Common myeloid progenitor, CD34-positive (primary cell): ENCODE results near the gene DNAL1.

ENCODE experiments used
- CTCF ChIA-PET: fragments of 350-600 bp; sonication (Branson Sonifier 250); formaldehyde crosslinking; loops from one replicate; lab custom pipeline; 2021; ENCODE audit warnings: antibody characterized with exemption; lab: Charles Lee
- POLR2A ChIA-PET: fragments of 350-600 bp; sonication (Branson Sonifier 250); formaldehyde crosslinking; loops from one replicate; lab custom pipeline; 2021; ENCODE audit warnings: antibody characterized with exemption; lab: Charles Lee
- DNase-seq, 3 donors: peaks; one replicate each; pipeline versions ENCODE4 v3.0.0 to v3.0.0-alpha.2; 2013
- H3K27ac ChIP-seq, 2 experiments: 1 replicate in 1 of 2; 2 replicates in 1 of 2; pipeline ENCODE4 v1.7.0; 2013; ENCODE audit warnings: inconsistent platforms in 2 of 2, low read length in 2 of 2, mild to moderate bottlenecking in 2 of 2, low read depth in 1 of 2, moderate library complexity in 1 of 2; ENCODE audit not compliant: severe bottlenecking in 2 of 2, insufficient read depth in 1 of 2, poor library complexity in 1 of 2
- H3K27me3 ChIP-seq, 5 experiments: replicated peaks in 2 of 5; 1 replicate in 3 of 5; 2 replicates in 2 of 5; pipeline versions ENCODE4 v1.6.1 to v1.7.0; 2013; ENCODE audit warnings: low read length in 4 of 5, mild to moderate bottlenecking in 2 of 5, moderate library complexity in 2 of 5, inconsistent platforms in 1 of 5; ENCODE audit not compliant: insufficient read depth in 5 of 5, control insufficient read depth in 4 of 5
- H3K36me3 ChIP-seq, 4 experiments: 1 replicate in 2 of 4; 2 replicates in 2 of 4; pipeline versions ENCODE4 v1.6.1 to v1.7.0; 2013; ENCODE audit warnings: low read length in 3 of 4, control low read depth in 1 of 4, mild to moderate bottlenecking in 1 of 4; ENCODE audit not compliant: control insufficient read depth in 4 of 4, insufficient read depth in 4 of 4
- H3K4me1 ChIP-seq, 4 experiments: 1 replicate in 3 of 4; 2 replicates in 1 of 4; pipeline versions ENCODE4 v1.6.1 to v1.7.1; 2013; ENCODE audit warnings: low read length in 3 of 4, mild to moderate bottlenecking in 3 of 4, control low read depth in 1 of 4, inconsistent platforms in 1 of 4, moderate library complexity in 1 of 4; ENCODE audit not compliant: control insufficient read depth in 4 of 4, insufficient read depth in 4 of 4; ENCODE audit errors: control extremely low read depth in 1 of 4
- H3K4me3 ChIP-seq, 7 experiments: 1 replicate in 4 of 7; 2 replicates in 3 of 7; pipeline versions ENCODE4 v1.5.1 to v1.7.0; 2013; ENCODE audit warnings: mild to moderate bottlenecking in 7 of 7, low read length in 6 of 7, moderate library complexity in 6 of 7, inconsistent platforms in 2 of 7, low read depth in 2 of 7, control low read depth in 1 of 7; ENCODE audit not compliant: insufficient read depth in 4 of 7, control insufficient read depth in 1 of 7; ENCODE audit errors: extremely low read depth in 1 of 7
- H3K9me3 ChIP-seq, 5 experiments: 1 replicate in 4 of 5; 2 replicates in 1 of 5; pipeline versions ENCODE4 v1.6.1 to v1.7.1; 2013; ENCODE audit warnings: low read length in 4 of 5, mild to moderate bottlenecking in 2 of 5, inconsistent platforms in 1 of 5, low read depth in 1 of 5, moderate library complexity in 1 of 5; ENCODE audit not compliant: control insufficient read depth in 4 of 5, insufficient read depth in 2 of 5; ENCODE audit errors: control extremely low read depth in 1 of 5
- WGBS: methylation state at CpG from one replicate; pipeline ENCODE4 v1.1.5; 2013; ENCODE audit not compliant: insufficient coverage; 5-methylcytosine and 5-hydroxymethylcytosine counted together

The DNAL1 gene

DNA sequence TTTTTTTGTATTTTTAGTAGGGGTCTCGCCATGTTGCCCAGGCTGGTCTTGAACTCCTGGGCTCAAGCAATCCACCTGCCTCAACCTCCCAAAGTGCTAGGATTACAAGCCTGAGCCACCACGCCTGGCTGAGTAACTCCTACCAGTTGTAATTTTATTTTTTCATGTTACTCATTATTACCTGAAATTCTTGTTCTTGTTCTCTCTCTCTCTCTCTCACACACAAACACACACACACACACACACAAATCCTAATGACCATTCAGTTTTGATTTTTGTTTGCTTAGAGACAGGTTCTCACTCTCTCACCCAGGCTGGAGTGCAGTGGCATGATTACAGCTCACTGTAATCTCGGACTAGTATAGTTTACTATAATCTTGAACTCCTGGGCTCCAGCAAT, 30.2 kb downstream of the DNAL1 start:
- Histone ChIP-seq H3K4me1 (no peaks in the 10 kb centered on the region), H3K36me3 (peaks cover 0 to 2% (median 0%) of the 10 kb centered on the region in 4 experiments), H3K4me3 (no peak overlapping the region), H3K9me3 (no peaks in the 10 kb centered on the region), H3K27me3 (no peaks in the 10 kb centered on the region), H3K27ac (no peak overlapping the region)
- CTCF ChIA-PET: interaction anchor here (0.9 kb wide), 1 partner anchor 45 kb away, joined by 3 read pairs; no protein-coding TSS in a partner anchor
- DNase-seq: no peak
- POLR2A ChIA-PET: interaction anchor here (0.6 kb wide), 1 partner anchor 10 kb away, joined by 8 read pairs; no protein-coding TSS in a partner anchor
- WGBS: 100% methylated on average over 2 of the region's 3 CpGs

DNA sequence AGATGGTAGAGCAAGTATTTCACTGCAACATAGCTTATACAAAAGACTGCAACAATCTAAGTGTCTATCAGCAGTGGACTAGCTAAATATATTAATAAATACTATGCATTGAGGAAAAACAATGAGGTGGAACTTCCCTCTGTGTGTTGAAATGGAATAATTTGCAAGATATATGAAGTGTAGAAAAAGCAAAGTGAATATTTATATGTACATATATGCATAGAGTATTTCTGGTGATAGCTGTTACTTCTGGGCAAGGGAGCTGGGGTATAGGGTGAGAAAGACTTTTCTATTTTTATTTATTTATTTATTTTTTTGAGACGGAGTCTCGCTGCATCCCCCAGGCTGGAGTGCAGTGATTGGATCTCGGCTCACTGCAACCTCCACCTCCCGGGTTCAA, 33.9 kb downstream of the DNAL1 start:
- Histone ChIP-seq H3K9me3 (no peaks in the 10 kb centered on the region), H3K4me3 (no peak overlapping the region), H3K27me3 (no peaks in the 10 kb centered on the region), H3K36me3 (no peaks in the 10 kb centered on the region), H3K4me1 (no peaks in the 10 kb centered on the region), H3K27ac (no peak overlapping the region)
- POLR2A ChIA-PET: no interaction called here
- 100% methylated on average over 3 of the region's 4 CpGs for WGBS
- CTCF ChIA-PET: no interaction called here
- no peak for DNase-seq

DNA sequence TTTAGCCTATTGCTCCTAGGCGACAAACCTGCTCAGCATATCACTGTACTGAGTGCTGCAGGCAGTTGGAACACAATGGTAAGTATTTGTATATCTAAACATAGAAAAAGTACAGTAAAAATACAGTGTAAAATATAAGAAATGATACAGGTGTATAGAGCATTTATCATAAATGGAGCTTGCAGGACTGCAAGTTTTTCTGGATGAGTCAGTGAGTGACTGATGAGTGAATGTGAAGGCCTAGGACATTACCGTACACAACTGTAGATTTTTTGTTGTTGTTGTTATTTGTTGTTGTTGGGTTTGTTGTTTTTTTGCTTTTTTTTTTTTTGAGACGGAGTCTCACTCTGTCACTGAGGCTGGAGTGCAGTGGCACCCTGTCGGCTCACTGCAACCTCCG, 36.0 kb downstream of the DNAL1 start:
- Histone ChIP-seq H3K4me1 (no peaks in the 10 kb centered on the region), H3K36me3 (no peaks in the 10 kb centered on the region), H3K9me3 (no peaks in the 10 kb centered on the region), H3K27me3 (no peaks in the 10 kb centered on the region), H3K4me3 (no peak overlapping the region), H3K27ac (no peak overlapping the region)
- WGBS: 95% methylated on average over 3 of the region's 5 CpGs
- ChIA-PET POLR2A (no interaction called here), CTCF (interaction anchor here (0.6 to 1.4 kb wide), 3 partner anchors 12 to 110 kb away, joined by 3 to 6 read pairs (median 3); no protein-coding TSS in a partner anchor)
- DNase-seq: no peak

DNA sequence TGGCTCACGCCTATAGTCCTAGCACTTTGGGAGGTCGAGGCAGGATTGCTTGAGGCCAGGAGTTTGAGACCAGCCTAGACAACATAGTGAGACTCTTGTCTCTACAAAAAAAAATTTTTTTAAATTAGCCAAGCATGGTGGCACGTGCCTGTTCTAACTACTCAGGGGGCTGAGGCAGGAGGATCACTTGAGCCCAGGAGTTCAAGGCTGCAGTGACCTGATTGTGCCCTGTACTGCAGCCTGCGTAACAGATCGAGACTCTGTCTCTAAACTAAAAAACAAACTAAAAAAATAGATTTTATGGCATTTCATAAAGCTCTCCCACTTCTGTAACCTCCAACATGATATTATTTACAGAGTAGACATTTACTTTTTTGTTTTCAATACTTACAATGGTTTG, 39.8 kb downstream of the DNAL1 start:
- Histone ChIP-seq H3K27ac (no peak overlapping the region), H3K36me3 (peaks cover 0 to 4% (median 0%) of the 10 kb centered on the region in 4 experiments), H3K9me3 (no peaks in the 10 kb centered on the region), H3K4me1 (no peaks in the 10 kb centered on the region), H3K4me3 (no peak overlapping the region), H3K27me3 (no peaks in the 10 kb centered on the region)
- ChIA-PET POLR2A (no interaction called here), CTCF (no interaction called here)
- no peak for DNase-seq
- WGBS: 100% methylated on average over 3 of the region's 5 CpGs

DNA sequence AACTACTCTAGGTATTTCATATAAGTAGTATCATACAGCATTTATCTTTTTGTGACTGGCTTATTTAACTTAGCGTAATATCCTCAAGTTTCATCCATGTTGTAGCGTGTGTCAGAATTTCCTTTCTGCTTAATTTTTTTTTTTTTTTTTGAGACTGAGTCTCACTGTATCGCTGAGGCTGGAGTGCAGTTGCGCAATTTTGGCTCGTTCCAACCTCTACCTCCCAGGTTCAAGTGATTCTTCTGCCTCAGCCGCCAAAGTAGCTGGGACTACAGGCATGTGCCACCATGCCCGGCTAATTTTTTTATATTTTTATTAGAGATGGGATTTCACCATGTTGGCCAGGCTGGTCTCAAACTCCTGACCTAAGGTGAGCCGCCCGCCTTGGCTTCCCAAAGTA, 40.5 kb downstream of the DNAL1 start:
- Histone ChIP-seq H3K36me3 (peaks cover 0 to 4% (median 0%) of the 10 kb centered on the region in 4 experiments), H3K27me3 (no peaks in the 10 kb centered on the region), H3K4me1 (no peaks in the 10 kb centered on the region), H3K9me3 (no peaks in the 10 kb centered on the region), H3K27ac (no peak overlapping the region), H3K4me3 (no peak overlapping the region)
- WGBS: 95% methylated on average over 4 of the region's 9 CpGs
- CTCF ChIA-PET: interaction anchor here (1.7 kb wide), 1 partner anchor 9 kb away, joined by 5 read pairs; no protein-coding TSS in a partner anchor
- POLR2A ChIA-PET: no interaction called here
- no peak for DNase-seq

DNA sequence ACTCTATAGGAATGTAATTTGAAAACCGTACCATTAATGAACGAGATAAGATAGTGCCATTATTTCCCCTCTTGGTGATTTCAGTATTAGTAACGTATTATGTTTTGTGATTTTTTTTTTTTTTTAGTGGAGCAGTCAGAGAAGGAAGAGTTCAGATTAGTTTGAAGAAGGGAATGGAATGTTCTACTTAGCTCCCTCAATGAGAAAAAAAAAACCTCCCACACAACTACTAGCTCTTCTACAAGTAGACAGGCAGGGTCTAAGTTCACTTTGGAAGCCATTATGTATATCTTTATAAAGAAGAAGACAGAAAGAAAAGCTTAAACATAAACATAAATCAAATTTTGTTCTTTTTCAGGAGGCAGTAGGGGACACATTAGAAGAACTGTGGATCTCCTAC, 42.1 kb downstream of the DNAL1 start:
- POLR2A ChIA-PET: no interaction called here
- Histone ChIP-seq H3K27me3 (no peaks in the 10 kb centered on the region), H3K4me3 (no peak overlapping the region), H3K27ac (no peak overlapping the region), H3K9me3 (no peaks in the 10 kb centered on the region), H3K4me1 (no peaks in the 10 kb centered on the region), H3K36me3 (peaks cover 0 to 9% (median 0%) of the 10 kb centered on the region in 4 experiments)
- CTCF ChIA-PET: interaction anchor here (1.0 to 1.7 kb wide), 2 partner anchors 10 to 23 kb away, joined by 3 to 5 read pairs; no protein-coding TSS in a partner anchor
- 100% methylated on average over 3 of the region's 3 CpGs for WGBS
- DNase-seq: no peak

DNA sequence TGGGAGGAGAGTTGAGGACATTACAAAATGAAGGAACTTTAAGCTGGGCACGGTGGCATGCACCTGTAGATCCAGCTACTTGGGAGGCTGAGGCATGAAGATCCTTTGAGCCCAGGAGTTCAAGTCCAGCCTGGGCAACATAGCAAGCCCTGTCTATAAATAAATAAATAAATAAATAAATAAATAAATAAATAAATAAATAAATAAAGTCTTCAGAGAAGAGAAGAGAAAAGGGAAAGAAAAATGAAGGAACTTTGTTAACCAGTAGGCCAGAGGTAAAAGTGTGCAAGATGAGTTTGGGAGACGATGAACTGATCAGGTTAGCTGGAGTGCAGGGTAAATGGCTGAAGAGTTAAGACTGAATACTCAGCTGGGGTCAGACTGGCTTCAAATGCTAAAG, 49.3 kb downstream of the DNAL1 start:
- POLR2A ChIA-PET: interaction anchor here (0.7 kb wide), 1 partner anchor 158 kb away, joined by 3 read pairs; no protein-coding TSS in a partner anchor
- no peaks in the 10 kb centered on the region for H3K4me1 ChIP-seq
- no peak overlapping the region for H3K27ac ChIP-seq
- peaks cover 0 to 12% (median 1%) of the 10 kb centered on the region in 4 experiments for H3K36me3 ChIP-seq
- no peaks in the 10 kb centered on the region for H3K9me3 ChIP-seq
- CTCF ChIA-PET: no interaction called here
- no peak overlapping the region for H3K4me3 ChIP-seq
- no peak for DNase-seq
- no peaks in the 10 kb centered on the region for H3K27me3 ChIP-seq
- 100% methylated on average over 1 of the region's 2 CpGs for WGBS
